Chondrocyte (in vitro differentiated cells): ENCODE measurements around the gene PACSIN1. TPM values are rescaled to one million over a fixed set of nuclear protein-coding genes. Genes with fewer than 3 reads are reported as not detected.
A peak's percentile ranks its signal among the peaks of the same experiment; 100 is the strongest.

Experiments
- DNase-seq: peaks from one replicate; pipeline ENCODE4 v3.0.0; 2021; ENCODE audit warnings: mixed read lengths, low spot score
- H3K27ac Mint-ChIP-seq: one replicate; pipeline ENCODE4 v1.8.0; 2021; ENCODE audit warnings: mild to moderate bottlenecking, moderate library complexity, mixed read lengths; ENCODE audit not compliant: unreplicated experiment
- H3K27me3 Mint-ChIP-seq: 2 replicates; pipeline ENCODE4 v1.8.0; 2021; ENCODE audit warnings: low read depth, mixed read lengths
- H3K36me3 Mint-ChIP-seq: 2 replicates; pipeline ENCODE4 v1.8.0; 2021; ENCODE audit warnings: low read depth, mixed read lengths
- H3K4me1 Mint-ChIP-seq: 2 replicates; pipeline ENCODE4 v1.8.0; 2021; ENCODE audit warnings: low read depth, mild to moderate bottlenecking, mixed read lengths
- H3K4me3 Mint-ChIP-seq: one replicate; pipeline ENCODE4 v1.8.0; 2021; ENCODE audit warnings: mild to moderate bottlenecking, moderate library complexity, mixed read lengths; ENCODE audit not compliant: unreplicated experiment
- H3K9me3 Mint-ChIP-seq: 2 replicates; pipeline ENCODE4 v1.8.0; 2021; ENCODE audit warnings: low read depth, mixed read lengths
- CTCF ChIP-seq: fragments of 200-600 bp; sonication (generic); IDR thresholded peaks from 2 replicates; pipeline ENCODE4 v1.5.0; 2021; ENCODE audit warnings: antibody characterized with exemption, mild to moderate bottlenecking, moderate library complexity
- total RNA-seq: library from RNA; stranded (reverse); gene quantifications from 3 replicates; pipeline ENCODE4 v1.2.1, GENCODE V29; 2021

The PACSIN1 gene
- total RNA-seq, 1 donor from 2014 or later: 0.15 TPM

GRCh38 chr6:34574647-34575293 is 108.9 kb downstream of the PACSIN1 start:
- no peak for TF ChIP-seq CTCF
- no peak overlapping the region for H3K4me3 Mint-ChIP-seq
- H3K9me3 Mint-ChIP-seq: no peaks in the 10 kb centered on the region
- peak; percentile 52 for DNase-seq
- no peaks in the 10 kb centered on the region for H3K27me3 Mint-ChIP-seq
- no peaks in the 10 kb centered on the region for H3K4me1 Mint-ChIP-seq
- no peak overlapping the region for H3K27ac Mint-ChIP-seq
- no peaks in the 10 kb centered on the region for H3K36me3 Mint-ChIP-seq

GRCh38 chr6:34575326-34575725 is 109.5 kb downstream of the PACSIN1 start:
- Mint-ChIP-seq H3K9me3 (no peaks in the 10 kb centered on the region), H3K27ac (no peak overlapping the region), H3K4me1 (no peaks in the 10 kb centered on the region), H3K36me3 (no peaks in the 10 kb centered on the region), H3K4me3 (no peak overlapping the region), H3K27me3 (no peaks in the 10 kb centered on the region)
- DNase-seq: peak; percentile 15
- peak; percentile 7 for TF ChIP-seq CTCF

GRCh38 chr6:34576286-34576955 is 110.5 kb downstream of the PACSIN1 start:
- no peak overlapping the region for H3K4me3 Mint-ChIP-seq
- no peak overlapping the region for H3K27ac Mint-ChIP-seq
- H3K9me3 Mint-ChIP-seq: no peaks in the 10 kb centered on the region
- DNase-seq: peak; percentile 79
- H3K27me3 Mint-ChIP-seq: no peaks in the 10 kb centered on the region
- H3K36me3 Mint-ChIP-seq: no peaks in the 10 kb centered on the region
- H3K4me1 Mint-ChIP-seq: no peaks in the 10 kb centered on the region
- no peak for TF ChIP-seq CTCF

GRCh38 chr6:34578445-34579262 is 112.8 kb downstream of the PACSIN1 start:
- H3K36me3 Mint-ChIP-seq: no peaks in the 10 kb centered on the region
- H3K27me3 Mint-ChIP-seq: no peaks in the 10 kb centered on the region
- no peak overlapping the region for H3K27ac Mint-ChIP-seq
- H3K4me1 Mint-ChIP-seq: no peaks in the 10 kb centered on the region
- DNase-seq: peak; percentile 42
- H3K9me3 Mint-ChIP-seq: no peaks in the 10 kb centered on the region
- no peak for TF ChIP-seq CTCF
- no peak overlapping the region for H3K4me3 Mint-ChIP-seq
